ENCODE data around the gene RBSN.

- TF ChIP-seq CTCF (IDR thresholded peaks at IDR 0.05) (no peak), POLR2A (IDR thresholded peaks at IDR 0.05) (no peak), POLR2AphosphoS5 (IDR thresholded peaks at IDR 0.05) (no peak)
Observed at GRCh38 chr3:15029625-15030024, 69.3 kb downstream of the RBSN start.

Data from gastroesophageal sphincter (tissue), 3 donors.